ENCODE data around the gene CALHM6.

- TF ChIP-seq GATA3 (IDR thresholded peaks at IDR 0.05; ENCODE audit: low read depth, low read length) (no peak), GATA2 (IDR thresholded peaks at IDR 0.05; ENCODE audit: low read depth, low read length) (no peak)
Observed at GRCh38 chr6:116449565-116449964, 11.6 kb upstream of the CALHM6 start.

Data from SH-SY5Y (cell line).